CD14-positive monocyte (primary cell): ENCODE results near the gene ASCC2. TPM values are rescaled to one million over a fixed set of nuclear protein-coding genes. Genes with fewer than 3 reads are reported as not detected.

Source experiments
- DNase-seq, 3 donors: peaks; one replicate each; pipeline ENCODE4 v3.0.0-alpha.2; 2011 to 2022
- H2AFZ ChIP-seq: 2 replicates; pipeline ENCODE4 v1.6.0; 2012; ENCODE audit warnings: mild to moderate bottlenecking, low read depth, low read length, inconsistent platforms; ENCODE audit not compliant: insufficient read depth, poor library complexity, severe bottlenecking
- H3K27ac ChIP-seq, 2 donors: 1 replicate in 1 of 2; 2 replicates in 1 of 2; pipeline ENCODE4 v1.5.1; 2012 to 2013; ENCODE audit warnings: low read length in 2 of 2, control low read depth in 1 of 2, inconsistent platforms in 1 of 2, low read depth in 1 of 2, mild to moderate bottlenecking in 1 of 2
- H3K27me3 ChIP-seq, 2 donors: one replicate each; pipeline versions ENCODE4 v1.6.0 to v1.6.1; 2011 to 2013; ENCODE audit warnings: low read length in 2 of 2; ENCODE audit not compliant: control insufficient read depth in 2 of 2, insufficient read depth in 2 of 2
- H3K36me3 ChIP-seq, 2 donors: replicated peaks in 1 of 2; 1 replicate in 1 of 2; 2 replicates in 1 of 2; pipeline versions ENCODE4 v1.5.1 to v1.6.1; 2012 to 2013; ENCODE audit warnings: low read length in 2 of 2, control low read depth in 1 of 2, inconsistent platforms in 1 of 2, mild to moderate bottlenecking in 1 of 2; ENCODE audit not compliant: insufficient read depth in 2 of 2, control insufficient read depth in 1 of 2
- H3K4me1 ChIP-seq, 2 donors: 1 replicate in 1 of 2; 2 replicates in 1 of 2; pipeline versions ENCODE4 v1.5.1 to v1.6.1; 2012 to 2013; ENCODE audit warnings: low read length in 2 of 2, control low read depth in 1 of 2, inconsistent platforms in 1 of 2, mild to moderate bottlenecking in 1 of 2, moderate library complexity in 1 of 2; ENCODE audit not compliant: insufficient read depth in 2 of 2, control insufficient read depth in 1 of 2
- H3K4me2 ChIP-seq: replicated peaks from 2 replicates; pipeline ENCODE3; 2012; ENCODE audit warnings: low read length, moderate library complexity, mild to moderate bottlenecking; ENCODE audit not compliant: poor library complexity, severe bottlenecking; ENCODE audit errors: extremely low read depth
- H3K4me3 ChIP-seq, 3 experiments: fragments of 200-600 bp in 1 of 3; sonication (generic) in 1 of 3; replicated peaks in 1 of 3; 1 replicate in 2 of 3; 2 replicates in 1 of 3; pipeline ENCODE4 v1.5.1; 2011 to 2013; ENCODE audit warnings: low read length in 3 of 3, mild to moderate bottlenecking in 3 of 3, control low read depth in 2 of 3, low read depth in 2 of 3, inconsistent platforms in 1 of 3, moderate library complexity in 1 of 3
- H3K79me2 ChIP-seq: 2 replicates; pipeline ENCODE4 v1.6.0; 2012; ENCODE audit warnings: mild to moderate bottlenecking, control low read depth, inconsistent platforms, low read length, moderate library complexity; ENCODE audit not compliant: insufficient read depth
- H3K9ac ChIP-seq: 2 replicates; pipeline ENCODE4 v1.6.0; 2017; ENCODE audit warnings: low read length, mild to moderate bottlenecking; ENCODE audit not compliant: insufficient read depth, poor library complexity, severe bottlenecking
- H3K9me3 ChIP-seq, 2 donors: replicated peaks in 1 of 2; 1 replicate in 1 of 2; 2 replicates in 1 of 2; pipeline versions ENCODE4 v1.5.1 to v1.6.1; 2012 to 2013; ENCODE audit warnings: low read length in 2 of 2, control low read depth in 1 of 2; ENCODE audit not compliant: control insufficient read depth in 1 of 2, insufficient read depth in 1 of 2
- H4K20me1 ChIP-seq: 2 replicates; pipeline ENCODE4 v1.6.0; 2012; ENCODE audit warnings: mild to moderate bottlenecking, low read length, control low read depth, moderate library complexity; ENCODE audit not compliant: insufficient read depth
- H3K27ac Mint-ChIP-seq, 7 donors: one replicate each; pipeline ENCODE4 v1.8.0; 2020; ENCODE audit warnings: mild to moderate bottlenecking in 7 of 7, mixed read lengths in 7 of 7, moderate library complexity in 6 of 7, inconsistent platforms in 2 of 7
- H3K27me3 Mint-ChIP-seq, 3 donors: one replicate each; pipeline ENCODE4 v1.8.0; 2021 to 2022; ENCODE audit warnings: low read depth in 3 of 3, mild to moderate bottlenecking in 3 of 3, mixed read lengths in 3 of 3, moderate library complexity in 3 of 3, inconsistent platforms in 1 of 3
- H3K36me3 Mint-ChIP-seq, 2 donors: one replicate each; pipeline ENCODE4 v1.8.0; 2020; ENCODE audit warnings: mixed read lengths in 2 of 2, inconsistent platforms in 1 of 2, mild to moderate bottlenecking in 1 of 2
- H3K4me1 Mint-ChIP-seq: one replicate; pipeline ENCODE4 v1.8.0; 2020; ENCODE audit warnings: mild to moderate bottlenecking, mixed read lengths
- H3K4me3 Mint-ChIP-seq, 2 donors: one replicate each; pipeline ENCODE4 v1.8.0; 2020; ENCODE audit warnings: mild to moderate bottlenecking in 2 of 2, mixed read lengths in 2 of 2, moderate library complexity in 1 of 2
- H3K9me3 Mint-ChIP-seq, 7 donors: one replicate each; pipeline ENCODE4 v1.8.0; 2020 to 2022; ENCODE audit warnings: mixed read lengths in 7 of 7, mild to moderate bottlenecking in 6 of 7, moderate library complexity in 6 of 7, inconsistent platforms in 2 of 7
- WGBS: methylation state at CpG from one replicate; pipeline ENCODE4 v1.1.5; 2013; ENCODE audit warnings: missing lambda C conversion rate; ENCODE audit not compliant: insufficient coverage; 5-methylcytosine and 5-hydroxymethylcytosine counted together
- intact Hi-C, 2 donors: fragments of 100-400 bp; cut with micrococcal nuclease; formaldehyde crosslinking; loops; one replicate each; pipeline versions ENCODE4 v1.15.0 to v1.15.1; 2023
- polyA plus RNA-seq, 3 donors: library from polyadenylated mRNA; depleted of rRNA in 1 of 3; unstranded in 2 of 3; stranded (reverse) in 1 of 3; fragments of 300-500 nt in 2 of 3; fragments of >200 nt in 1 of 3; fragmentation: Illumina TruSeq in 2 of 3; gene quantifications; 1 replicate in 2 of 3; 2 replicates in 1 of 3; pipeline ENCODE4 v1.2.3, GENCODE V29; 2012 to 2021
- TF ChIP-seq, protein P1 (sequence below): fragments of 200-600 bp; IDR thresholded peaks from one replicate; pipeline ENCODE4 v1.8.0; 2022; ENCODE audit warnings: antibody characterized with exemption, mild to moderate bottlenecking

The ASCC2 gene
- polyA plus RNA-seq, 3 donors, result 23.8 to 77.2 (median 39.6) TPM

GRCh38 chr22:29816539-29816938 lies 21.5 kb downstream of the ASCC2 start:
- no peaks in the 10 kb centered on the region for H3K9me3 Mint-ChIP-seq
- Histone ChIP-seq H4K20me1 (no peaks in the 10 kb centered on the region), H3K9me3 (no peaks in the 10 kb centered on the region), H3K4me3 (no peak overlapping the region), H3K36me3 (peaks cover 75 to 88% of the 10 kb centered on the region in 2 donors), H3K27me3 (no peaks in the 10 kb centered on the region), H3K27ac (no peak overlapping the region), H3K79me2 (no peaks in the 10 kb centered on the region), H3K9ac (no peak overlapping the region), H3K4me1 (peaks cover 13 to 15% of the 10 kb centered on the region in 2 donors), H3K4me2 (no peak overlapping the region), H2AFZ (no peak overlapping the region)
- peak overlapping the region in 2 of 7 donors; percentile 38 to 57 for H3K27ac Mint-ChIP-seq
- WGBS, result 94% methylated on average over 5 of the region's 6 CpGs
- intact Hi-C loops, result no loop called here
- peaks cover 79 to 87% of the 10 kb centered on the region in 2 donors for H3K36me3 Mint-ChIP-seq
- no peak overlapping the region for H3K4me3 Mint-ChIP-seq
- TF ChIP-seq, protein P1, sequence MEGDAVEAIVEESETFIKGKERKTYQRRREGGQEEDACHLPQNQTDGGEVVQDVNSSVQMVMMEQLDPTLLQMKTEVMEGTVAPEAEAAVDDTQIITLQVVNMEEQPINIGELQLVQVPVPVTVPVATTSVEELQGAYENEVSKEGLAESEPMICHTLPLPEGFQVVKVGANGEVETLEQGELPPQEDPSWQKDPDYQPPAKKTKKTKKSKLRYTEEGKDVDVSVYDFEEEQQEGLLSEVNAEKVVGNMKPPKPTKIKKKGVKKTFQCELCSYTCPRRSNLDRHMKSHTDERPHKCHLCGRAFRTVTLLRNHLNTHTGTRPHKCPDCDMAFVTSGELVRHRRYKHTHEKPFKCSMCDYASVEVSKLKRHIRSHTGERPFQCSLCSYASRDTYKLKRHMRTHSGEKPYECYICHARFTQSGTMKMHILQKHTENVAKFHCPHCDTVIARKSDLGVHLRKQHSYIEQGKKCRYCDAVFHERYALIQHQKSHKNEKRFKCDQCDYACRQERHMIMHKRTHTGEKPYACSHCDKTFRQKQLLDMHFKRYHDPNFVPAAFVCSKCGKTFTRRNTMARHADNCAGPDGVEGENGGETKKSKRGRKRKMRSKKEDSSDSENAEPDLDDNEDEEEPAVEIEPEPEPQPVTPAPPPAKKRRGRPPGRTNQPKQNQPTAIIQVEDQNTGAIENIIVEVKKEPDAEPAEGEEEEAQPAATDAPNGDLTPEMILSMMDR, result no peak
- no peak for DNase-seq
- H3K27me3 Mint-ChIP-seq, result no peaks in the 10 kb centered on the region
- peaks cover 11% of the 10 kb centered on the region for H3K4me1 Mint-ChIP-seq

GRCh38 chr22:29816128-29816527 lies 21.9 kb downstream of the ASCC2 start:
- no peak for DNase-seq
- intact Hi-C loops, result no loop called here
- no peak overlapping the region for H3K27ac ChIP-seq
- no peaks in the 10 kb centered on the region for H3K27me3 ChIP-seq
- Mint-ChIP-seq H3K9me3 (no peaks in the 10 kb centered on the region), H3K4me1 (peaks cover 7% of the 10 kb centered on the region), H3K36me3 (peaks cover 83 to 92% of the 10 kb centered on the region in 2 donors), H3K4me3 (no peak overlapping the region), H3K27ac (no peak overlapping the region), H3K27me3 (no peaks in the 10 kb centered on the region)
- peaks cover 79 to 92% of the 10 kb centered on the region in 2 donors for H3K36me3 ChIP-seq
- no peaks in the 10 kb centered on the region for H4K20me1 ChIP-seq
- H3K4me1 ChIP-seq, result peaks cover 8 to 11% of the 10 kb centered on the region in 2 donors
- no peak overlapping the region for H3K4me3 ChIP-seq
- no peak overlapping the region for H3K4me2 ChIP-seq
- no peak overlapping the region for H3K9ac ChIP-seq
- WGBS, result 100% methylated on average over 1 of the region's 2 CpGs
- no peak overlapping the region for H2AFZ ChIP-seq
- H3K9me3 ChIP-seq, result no peaks in the 10 kb centered on the region
- TF ChIP-seq, protein P1, result no peak
- no peaks in the 10 kb centered on the region for H3K79me2 ChIP-seq
